ENCODE results near the gene INPP5A.
"Not testable (repeated sequence)": the region's sequence is repeated elsewhere in the genome, so short reads cannot be mapped to it uniquely, and the experiment has no call there.

INPP5A gene

GRCh38 chr10:132698761-132699391 lies 161.3 kb downstream of the INPP5A start:
- DNase-seq = no peak

GRCh38 chr10:132699411-132700155 lies 162.0 kb downstream of the INPP5A start:
- no peak for DNase-seq

GRCh38 chr10:132700156-132701098 lies 162.8 kb downstream of the INPP5A start:
- no peak for DNase-seq

- DNase-seq = no peak
Measured at GRCh38 chr10:132701099-132701845, 163.7 kb downstream of the INPP5A start.

- DNase-seq = no peak
Measured at GRCh38 chr10:132701846-132702190, 164.2 kb downstream of the INPP5A start.

GRCh38 chr10:132702601-132703418 lies 165.2 kb downstream of the INPP5A start:
- no peak for DNase-seq

- no peak for DNase-seq
Measured at GRCh38 chr10:132703419-132704007, 165.9 kb downstream of the INPP5A start.

GRCh38 chr10:132704008-132704814 lies 166.6 kb downstream of the INPP5A start:
- DNase-seq = no peak

GRCh38 chr10:132704815-132705064 lies 167.2 kb downstream of the INPP5A start:
- DNase-seq = not testable (repeated sequence)

- DNase-seq = no peak
Measured at GRCh38 chr10:132705173-132705572, 167.6 kb downstream of the INPP5A start.

GRCh38 chr10:132705943-132706342 lies 168.4 kb downstream of the INPP5A start:
- no peak for DNase-seq

GRCh38 chr10:132706701-132707100 lies 169.1 kb downstream of the INPP5A start:
- no peak for DNase-seq

GRCh38 chr10:132707121-132707775 lies 169.7 kb downstream of the INPP5A start:
- no peak for DNase-seq

GRCh38 chr10:132707776-132708171 lies 170.2 kb downstream of the INPP5A start:
- DNase-seq = no peak

- DNase-seq = no peak
Measured at GRCh38 chr10:132708441-132708840, 170.9 kb downstream of the INPP5A start.

GRCh38 chr10:132708936-132709335 lies 171.3 kb downstream of the INPP5A start:
- DNase-seq = no peak

GRCh38 chr10:132709471-132709951 lies 171.9 kb downstream of the INPP5A start:
- no peak for DNase-seq

- no peak for DNase-seq
Measured at GRCh38 chr10:132710036-132710686, 172.6 kb downstream of the INPP5A start.

- no peak for DNase-seq
Measured at GRCh38 chr10:132710746-132711612, 173.4 kb downstream of the INPP5A start.

Measured in AML-193 (cell line).